GM18505 (cell line): ENCODE data around the gene RAB40A.
A peak's percentile ranks its signal among the peaks of the same experiment; 100 is the strongest.
"Not testable (repeated sequence)": the region's sequence is repeated elsewhere in the genome, so short reads cannot be mapped to it uniquely, and the experiment has no call there.

Source experiments
- ATAC-seq: cut with Tn5 transposase; IDR thresholded peaks from one replicate; pipeline ENCODE4 v1.9.1; 2021; ENCODE audit not compliant: unreplicated experiment
- POLR2A ChIP-seq: IDR thresholded peaks from 4 replicates; pipeline ENCODE4 v1.6.1; 2011; ENCODE audit warnings: borderline replicate concordance; ENCODE audit not compliant: insufficient read depth, insufficient read length; ENCODE audit errors: extremely low read depth

RAB40A gene

DNA sequence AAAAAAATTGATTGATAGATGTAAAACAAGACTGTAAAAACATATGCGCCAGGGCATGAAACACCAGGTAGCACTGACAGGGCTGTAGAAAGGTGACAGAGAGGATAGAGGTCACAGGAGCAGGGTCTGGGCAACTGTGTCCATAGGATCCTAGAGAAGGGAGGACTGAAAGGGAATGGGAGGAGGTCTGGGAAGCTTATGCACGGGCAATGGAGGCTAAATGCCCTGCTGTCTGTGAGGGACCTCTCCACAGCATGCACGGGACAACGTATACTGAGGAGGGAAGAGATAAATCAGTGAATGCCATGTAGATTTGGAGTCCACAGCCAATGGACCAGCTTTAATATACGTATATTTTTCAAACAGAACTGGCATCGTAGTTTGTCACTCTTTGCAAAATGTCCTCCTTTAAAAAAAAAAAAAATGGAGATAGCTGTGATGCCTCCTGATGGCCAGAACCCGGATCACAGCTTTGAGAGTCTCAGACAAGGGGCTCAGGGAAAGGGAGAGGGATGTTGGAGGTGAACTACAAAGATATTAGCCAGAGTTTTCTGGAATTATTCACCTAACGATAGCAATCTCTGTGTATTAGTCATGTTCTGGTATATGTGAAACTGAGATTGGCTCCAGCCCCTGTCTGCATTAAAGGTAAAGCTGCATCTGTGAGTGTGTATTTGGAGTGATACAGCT is 16.0 kb downstream of the RAB40A start:
- ATAC-seq = no peak
- no peak for TF ChIP-seq POLR2A

DNA sequence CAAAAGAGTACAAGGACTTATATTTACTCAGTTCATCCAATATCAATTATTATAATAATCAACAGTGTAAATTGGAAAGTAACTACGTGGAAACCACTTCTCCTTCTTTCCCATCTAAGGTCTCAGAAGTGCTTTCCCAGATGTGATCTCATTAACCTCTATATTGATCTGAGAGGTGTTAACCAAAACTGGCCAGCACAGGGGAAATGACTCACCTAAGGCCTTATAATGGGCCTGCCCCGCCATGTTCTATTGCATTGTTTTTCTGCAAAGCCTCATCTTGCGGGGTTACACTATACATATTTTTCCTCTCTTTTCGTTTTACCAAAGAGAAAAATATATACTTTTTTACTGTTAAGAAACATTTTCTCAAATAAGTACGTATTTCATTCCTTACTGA is 20.5 kb downstream of the RAB40A start:
- no peak for ATAC-seq
- no peak for TF ChIP-seq POLR2A

DNA sequence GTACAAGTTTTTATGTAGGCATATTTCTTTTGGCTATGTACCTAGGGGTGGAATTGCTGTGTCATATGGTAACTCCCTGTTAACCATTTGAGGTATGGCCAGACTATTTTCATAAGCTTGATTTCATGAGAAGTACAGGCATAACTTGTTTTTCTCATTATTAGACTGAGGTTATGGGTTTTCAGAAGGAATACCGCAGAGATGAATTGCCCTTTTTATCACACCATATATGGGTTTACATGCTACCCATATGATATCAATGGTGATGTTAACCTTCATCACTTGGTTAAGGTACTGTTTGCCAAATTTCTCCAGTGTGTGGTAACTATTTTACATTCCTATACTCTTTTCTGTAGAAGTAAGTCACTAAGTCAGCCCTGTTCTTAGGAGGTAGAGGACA is 23.5 kb downstream of the RAB40A start:
- no peak for ATAC-seq
- no peak for TF ChIP-seq POLR2A

DNA sequence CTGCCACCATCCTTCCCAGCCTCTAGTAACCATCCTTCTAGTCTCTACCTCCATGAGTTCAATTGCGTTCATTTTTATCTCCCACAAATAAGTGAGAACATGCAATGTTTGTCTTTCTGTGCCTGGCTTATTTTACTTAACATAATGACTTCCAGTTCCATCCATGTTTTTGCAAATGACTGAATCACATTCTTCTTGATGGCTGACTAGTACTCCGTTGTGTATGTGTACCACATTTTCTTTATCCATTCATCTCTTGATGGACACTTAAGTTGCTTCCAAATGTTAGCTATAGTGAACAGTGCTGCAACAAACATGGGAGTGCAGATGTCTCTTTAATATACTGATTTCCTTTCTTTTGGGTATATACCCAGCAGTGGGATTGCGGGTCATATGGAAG is 25.7 kb downstream of the RAB40A start:
- ATAC-seq = not testable (repeated sequence)

GRCh38 chrX:103489733-103490132 is 29.6 kb downstream of the RAB40A start:
- not testable (repeated sequence) for ATAC-seq

- ATAC-seq = no peak
- no peak for TF ChIP-seq POLR2A
These were observed 30.5 kb downstream of the RAB40A start for GRCh38 chrX:103488794-103489193.

DNA sequence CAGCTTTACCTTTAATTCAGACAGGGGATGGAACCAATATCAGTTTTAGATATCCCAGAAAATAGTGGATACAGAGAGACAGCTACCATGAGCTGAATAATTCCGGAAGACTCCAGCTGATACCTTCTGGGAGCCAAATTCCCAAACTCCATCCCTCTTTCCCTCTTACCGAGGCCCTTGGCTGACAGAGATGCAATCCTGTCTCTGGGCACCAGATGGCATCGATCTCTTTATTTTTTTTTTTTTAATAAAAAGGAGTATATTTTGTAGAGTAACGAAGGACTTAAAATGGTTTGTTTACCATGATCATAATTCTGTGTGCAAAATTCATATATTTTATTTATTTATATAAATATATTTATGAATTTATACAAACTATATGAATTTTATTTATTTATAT is 31.0 kb downstream of the RAB40A start:
- no peak for TF ChIP-seq POLR2A
- ATAC-seq = no peak

- ATAC-seq = no peak
- no peak for TF ChIP-seq POLR2A
These were observed 35.6 kb downstream of the RAB40A start for GRCh38 chrX:103483720-103484119.

GRCh38 chrX:103480526-103480925 is 38.8 kb downstream of the RAB40A start:
- no peak for TF ChIP-seq POLR2A
- ATAC-seq = no peak

DNA sequence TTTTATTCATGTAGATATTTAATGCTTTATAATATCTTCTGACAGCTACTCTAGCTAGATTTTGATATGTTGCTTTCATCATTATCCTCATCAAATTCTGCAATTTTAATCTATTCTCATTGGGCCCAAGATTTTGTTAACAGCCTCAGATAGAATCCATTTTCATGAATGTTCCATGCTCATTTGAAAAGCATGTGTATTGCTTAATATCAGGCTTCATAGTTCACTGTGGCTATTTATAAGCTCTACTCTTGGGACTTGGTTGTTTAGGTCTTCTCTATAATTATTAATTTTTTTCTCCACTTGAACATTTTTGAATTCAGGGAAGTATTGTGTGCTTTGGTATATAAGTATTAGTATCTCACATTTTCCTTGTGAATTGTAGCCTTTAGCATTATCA is 41.8 kb downstream of the RAB40A start:
- TF ChIP-seq POLR2A = no peak
- no peak for ATAC-seq

DNA sequence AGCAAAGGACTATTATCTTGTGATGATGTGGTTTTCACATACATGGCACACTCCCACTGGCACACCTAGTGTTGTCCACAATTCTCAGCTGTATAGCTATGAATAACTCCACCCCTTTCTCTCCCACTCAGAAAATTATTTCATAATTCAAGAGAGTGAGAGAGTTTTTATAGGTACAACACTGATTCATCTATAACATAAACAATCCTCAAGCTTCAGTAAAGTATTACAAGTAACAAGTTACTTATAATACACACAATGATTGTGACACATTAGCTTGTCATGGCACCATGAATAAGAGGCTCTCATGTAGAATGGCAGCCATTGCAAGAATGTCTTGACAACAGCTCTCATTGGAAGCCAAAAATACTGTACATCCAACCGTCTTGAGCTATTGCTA is 43.9 kb downstream of the RAB40A start:
- no peak for TF ChIP-seq POLR2A
- no peak for ATAC-seq

GRCh38 chrX:103469977-103470376 is 49.3 kb downstream of the RAB40A start:
- not testable (repeated sequence) for ATAC-seq

GRCh38 chrX:103467887-103468286 is 51.4 kb downstream of the RAB40A start:
- TF ChIP-seq POLR2A = no peak

DNA sequence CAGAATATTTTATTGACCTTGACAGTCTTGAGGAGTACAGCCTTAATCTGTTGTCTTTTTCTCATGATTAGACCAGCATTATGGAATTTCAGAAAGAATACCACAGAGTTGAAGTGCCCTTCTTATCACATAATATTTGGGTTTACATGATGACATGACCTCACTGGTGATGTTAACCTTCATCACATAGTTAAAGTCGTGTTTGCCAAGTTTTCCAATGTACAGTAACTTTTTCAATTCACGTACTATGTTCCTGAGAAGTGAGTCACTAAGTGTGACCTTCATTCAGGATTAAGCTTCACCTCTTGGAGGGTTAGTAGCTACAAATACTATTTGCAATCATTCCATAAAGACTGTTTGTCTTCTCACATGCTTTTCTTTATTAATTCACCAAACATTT is 52.1 kb downstream of the RAB40A start:
- no peak for TF ChIP-seq POLR2A

More at GRCh38 chrX:103467887-103468286, 51.4 kb downstream of the RAB40A start:
- no peak for ATAC-seq

DNA sequence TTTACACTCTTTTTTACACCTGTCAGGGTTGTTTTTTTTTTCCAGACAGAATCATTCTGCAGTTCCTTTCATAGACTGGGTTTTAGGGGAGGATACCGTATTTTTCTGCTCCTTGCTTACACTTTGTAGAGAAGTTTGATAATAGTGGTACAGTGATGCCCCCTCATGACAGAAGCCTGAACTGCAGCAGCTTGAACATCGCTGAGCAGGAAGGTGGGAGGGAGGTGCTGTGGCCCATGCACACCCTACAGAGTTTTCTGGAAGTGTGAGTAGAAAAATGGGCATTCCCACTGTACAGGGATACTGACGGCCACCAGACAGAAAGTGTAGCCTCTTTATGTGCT is 54.5 kb downstream of the RAB40A start:
- ATAC-seq = peak; percentile 88
- no peak for TF ChIP-seq POLR2A

More for the DNA sequence above, 52.1 kb downstream of the RAB40A start:
- no peak for ATAC-seq

DNA sequence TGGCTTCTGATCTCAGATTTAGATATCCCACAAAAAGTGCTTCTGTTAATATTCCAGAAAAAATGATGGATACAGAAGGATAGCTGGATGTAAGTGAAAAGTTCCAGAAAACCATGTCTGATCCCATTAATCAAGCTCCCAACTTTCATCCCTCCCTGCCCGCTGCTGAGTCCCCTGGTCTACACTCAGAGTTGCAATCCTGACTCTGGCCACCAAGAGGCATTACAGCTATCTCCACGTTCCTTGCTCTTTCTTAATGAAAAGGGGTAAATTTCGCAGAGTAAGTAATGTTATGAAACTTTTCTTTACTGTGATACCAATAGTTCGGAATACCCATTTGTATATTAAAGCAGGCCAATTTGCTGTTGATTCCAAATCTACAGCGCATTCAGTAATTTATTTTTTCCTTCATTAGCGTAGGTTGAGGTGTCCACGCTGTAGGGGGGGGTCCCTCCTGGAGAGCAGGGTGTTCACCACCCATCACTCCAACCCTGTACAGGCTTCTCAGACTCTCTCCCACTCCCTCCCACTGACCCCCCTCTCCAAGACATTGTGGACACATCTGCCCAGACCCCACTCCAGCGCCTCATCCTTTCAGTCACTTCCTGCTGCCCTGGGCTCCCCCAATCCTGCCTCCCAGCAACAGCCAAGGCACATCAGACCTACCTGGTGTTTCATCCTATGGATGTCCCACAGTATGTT is 55.1 kb downstream of the RAB40A start:
- peak; percentile 61 for ATAC-seq
- no peak for TF ChIP-seq POLR2A

- ATAC-seq = no peak
- TF ChIP-seq POLR2A = no peak
These were observed 58.1 kb downstream of the RAB40A start for GRCh38 chrX:103461156-103461555.

DNA sequence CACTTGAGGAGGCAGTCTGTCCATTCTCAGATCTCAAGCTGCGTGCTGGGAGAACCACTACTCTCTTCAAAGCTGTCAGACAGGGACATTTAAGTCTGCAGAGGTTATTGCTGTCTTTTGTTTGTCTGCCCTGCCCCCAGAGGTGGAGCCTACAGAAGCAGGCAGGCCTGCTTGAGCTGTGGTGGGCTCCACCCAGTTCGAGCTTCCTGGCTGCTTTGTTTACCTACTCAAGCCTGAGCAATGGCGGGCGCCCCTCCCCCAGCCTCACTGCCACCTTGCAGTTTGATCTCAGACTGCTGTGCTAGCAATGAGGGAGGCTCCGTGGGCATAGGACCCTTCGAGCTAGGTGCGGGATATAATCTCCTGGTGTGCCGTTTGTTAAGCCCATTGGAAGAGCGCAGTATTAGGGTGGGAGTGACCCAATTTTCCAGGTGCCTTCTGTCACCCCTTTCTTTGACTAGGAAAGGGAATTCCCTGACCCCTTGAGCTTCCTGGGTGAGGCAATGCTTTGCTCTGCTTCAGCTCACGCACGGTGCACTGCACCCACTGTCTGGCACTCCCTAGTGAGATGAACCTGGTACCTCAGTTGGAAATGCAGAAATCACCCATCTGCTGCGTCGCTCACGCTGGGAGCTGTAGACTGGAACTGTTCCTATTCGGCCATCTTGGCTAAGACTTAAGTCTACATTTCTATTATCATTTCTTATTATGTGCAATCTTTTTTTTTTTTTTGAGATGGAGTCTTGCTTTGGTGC is 59.1 kb downstream of the RAB40A start:
- not testable (repeated sequence) for ATAC-seq
